AG09309 (cell line): ENCODE data around the gene FOXD4L6.
"Not testable (repeated sequence)": the region's sequence is repeated elsewhere in the genome, so short reads cannot be mapped to it uniquely, and the experiment has no call there.

Source experiments
- DNase-seq: peaks from one replicate; pipeline ENCODE4 v3.0.0-alpha.2; 2010; ENCODE audit warnings: low read depth
- H3K4me3 ChIP-seq: 2 replicates; pipeline ENCODE4 v1.5.1; 2011; ENCODE audit warnings: mild to moderate bottlenecking, low read depth, low read length, moderate library complexity; ENCODE audit not compliant: control insufficient read depth
- TF ChIP-seq, protein P1 (sequence below): IDR thresholded peaks from 2 replicates; pipeline ENCODE4 v1.5.1; 2011; ENCODE audit warnings: mild to moderate bottlenecking, low read depth, low read length, inconsistent platforms; ENCODE audit not compliant: insufficient read depth, control insufficient read depth; ENCODE audit errors: missing control alignments

Gene FOXD4L6

DNA sequence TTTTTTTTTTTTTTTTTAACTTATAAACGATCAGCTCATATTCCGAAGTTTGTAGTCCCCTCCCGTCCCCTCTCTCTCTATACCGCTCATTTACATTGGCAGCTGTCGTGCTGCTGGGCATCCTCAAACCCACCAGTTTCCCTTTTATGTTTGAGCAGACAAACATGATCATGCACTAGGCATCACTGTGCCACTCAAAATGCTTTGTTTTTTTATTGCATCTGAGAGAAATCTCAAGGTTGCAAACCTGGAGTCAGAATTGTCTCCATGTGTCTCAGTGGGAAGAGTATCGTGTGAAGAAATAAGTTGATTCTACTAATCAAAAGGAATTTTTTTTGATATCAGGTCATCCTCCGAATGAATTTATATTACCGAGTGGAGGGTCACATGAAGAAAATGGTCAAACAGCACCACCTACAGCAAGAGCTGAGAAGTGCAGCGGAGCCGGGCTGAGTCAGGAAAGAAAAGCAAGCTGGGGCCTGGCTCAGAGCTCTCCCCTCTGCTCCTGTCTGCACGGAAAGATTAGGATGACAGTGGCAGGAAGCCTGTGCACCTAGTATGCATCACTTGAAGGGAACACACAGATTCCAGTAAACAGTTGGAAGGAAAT, 39.9 kb downstream of the FOXD4L6 start:
- TF ChIP-seq, protein P1, sequence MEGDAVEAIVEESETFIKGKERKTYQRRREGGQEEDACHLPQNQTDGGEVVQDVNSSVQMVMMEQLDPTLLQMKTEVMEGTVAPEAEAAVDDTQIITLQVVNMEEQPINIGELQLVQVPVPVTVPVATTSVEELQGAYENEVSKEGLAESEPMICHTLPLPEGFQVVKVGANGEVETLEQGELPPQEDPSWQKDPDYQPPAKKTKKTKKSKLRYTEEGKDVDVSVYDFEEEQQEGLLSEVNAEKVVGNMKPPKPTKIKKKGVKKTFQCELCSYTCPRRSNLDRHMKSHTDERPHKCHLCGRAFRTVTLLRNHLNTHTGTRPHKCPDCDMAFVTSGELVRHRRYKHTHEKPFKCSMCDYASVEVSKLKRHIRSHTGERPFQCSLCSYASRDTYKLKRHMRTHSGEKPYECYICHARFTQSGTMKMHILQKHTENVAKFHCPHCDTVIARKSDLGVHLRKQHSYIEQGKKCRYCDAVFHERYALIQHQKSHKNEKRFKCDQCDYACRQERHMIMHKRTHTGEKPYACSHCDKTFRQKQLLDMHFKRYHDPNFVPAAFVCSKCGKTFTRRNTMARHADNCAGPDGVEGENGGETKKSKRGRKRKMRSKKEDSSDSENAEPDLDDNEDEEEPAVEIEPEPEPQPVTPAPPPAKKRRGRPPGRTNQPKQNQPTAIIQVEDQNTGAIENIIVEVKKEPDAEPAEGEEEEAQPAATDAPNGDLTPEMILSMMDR, result peak; percentile 32
- not testable (repeated sequence) for H3K4me3 ChIP-seq, DNase-seq

DNA sequence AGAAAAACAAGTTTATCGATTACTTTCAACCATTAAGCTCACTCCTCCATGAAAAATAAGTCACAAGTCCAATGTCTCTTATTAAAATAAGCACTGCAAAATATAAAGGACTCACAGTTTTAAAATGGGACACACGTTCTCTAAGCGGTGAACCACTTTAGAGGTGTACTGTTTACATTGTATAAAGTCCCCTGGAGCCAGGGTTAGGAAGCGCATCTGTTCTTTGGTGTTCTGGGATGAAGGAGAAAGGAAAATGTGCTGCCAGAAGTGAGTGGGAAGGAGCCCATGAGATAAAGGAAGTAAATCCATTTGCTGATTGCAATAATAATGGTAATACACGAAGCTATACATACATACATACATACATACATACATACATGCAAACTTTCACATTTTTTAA, 40.6 kb downstream of the FOXD4L6 start:
- not testable (repeated sequence) for DNase-seq, H3K4me3 ChIP-seq

DNA sequence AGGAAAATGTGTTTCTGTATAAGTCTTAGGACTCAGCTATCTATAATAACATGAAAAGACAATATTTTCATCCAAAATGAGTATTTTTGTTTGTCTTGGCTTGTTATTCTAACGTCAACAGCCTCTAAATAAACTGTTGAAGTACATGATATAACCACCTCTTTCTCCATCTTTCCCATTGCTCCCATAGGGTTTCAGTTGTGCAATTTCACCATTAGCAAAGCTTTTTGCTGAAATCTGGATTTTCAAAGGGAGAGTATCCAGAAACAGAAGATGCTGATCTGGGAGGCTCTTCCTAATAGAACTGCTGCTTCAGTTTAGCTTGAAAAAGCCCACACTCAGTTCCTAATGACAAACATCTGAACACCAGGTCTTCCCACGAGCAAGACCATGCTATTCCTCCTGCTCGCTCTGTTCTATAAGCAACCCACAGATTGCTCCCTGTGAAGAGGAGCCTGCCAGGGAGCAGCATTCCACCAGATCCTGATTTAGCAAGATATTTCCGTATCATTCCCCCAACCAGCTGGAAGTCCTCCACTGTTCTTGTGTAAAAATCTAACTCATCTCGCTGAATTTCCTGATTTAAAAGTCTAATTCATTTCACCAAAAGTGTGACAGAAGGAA, 41.2 kb downstream of the FOXD4L6 start:
- not testable (repeated sequence) for DNase-seq, H3K4me3 ChIP-seq

DNA sequence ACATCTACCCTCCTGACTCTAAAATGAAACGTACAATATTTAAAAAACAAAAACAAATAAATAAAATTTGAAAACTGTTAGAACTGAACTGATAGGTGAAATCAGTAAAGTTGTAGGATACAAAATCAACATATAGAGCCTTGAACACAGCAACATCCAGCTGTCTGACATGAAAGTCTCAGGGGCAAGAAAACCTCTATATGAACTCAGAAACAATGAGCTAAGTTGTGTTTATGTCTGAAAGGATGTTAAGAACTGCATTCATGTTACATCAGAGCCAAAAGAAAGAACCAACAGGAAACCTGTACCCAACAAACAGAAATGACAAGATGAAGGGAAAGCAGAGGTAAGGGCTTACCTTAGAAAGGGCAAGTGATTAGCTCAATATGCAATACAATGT, 41.8 kb downstream of the FOXD4L6 start:
- not testable (repeated sequence) for DNase-seq, H3K4me3 ChIP-seq

DNA sequence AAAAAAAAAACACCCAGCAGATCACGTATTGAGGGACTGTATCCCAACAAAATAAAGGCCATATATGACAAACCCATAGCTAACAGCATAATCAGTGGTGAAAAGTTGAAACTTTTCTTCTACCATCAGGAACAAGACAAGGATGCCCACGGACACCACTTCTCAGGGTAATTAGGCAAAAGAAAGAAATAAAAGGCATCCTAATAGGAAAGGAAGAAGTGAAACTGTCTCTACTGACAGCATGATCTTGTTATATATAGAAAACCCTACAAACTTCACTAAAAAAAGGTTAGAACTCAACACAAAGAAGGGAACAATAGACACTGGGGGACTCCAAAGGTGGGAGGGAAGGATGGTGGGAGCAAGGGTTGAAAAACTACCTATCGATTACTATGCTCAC, 42.3 kb downstream of the FOXD4L6 start:
- DNase-seq, H3K4me3 ChIP-seq: not testable (repeated sequence)

DNA sequence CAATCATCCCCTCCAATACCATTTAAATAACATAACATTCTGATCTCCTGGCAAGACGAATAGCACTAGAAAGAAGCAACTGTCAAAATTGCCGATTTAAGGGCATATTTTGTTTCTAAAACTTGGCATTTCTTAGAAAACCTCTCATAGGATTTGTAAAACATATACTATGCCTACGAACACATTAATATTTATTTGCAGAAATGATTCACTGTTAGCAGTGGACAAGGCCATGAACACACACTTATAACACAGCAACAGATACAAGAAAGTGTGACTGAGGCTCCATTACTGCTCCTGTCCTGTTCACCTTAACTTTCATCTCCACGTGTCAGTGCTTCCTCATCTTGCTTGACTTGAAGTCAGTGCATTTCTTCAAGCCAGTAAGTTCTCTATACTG, 46.1 kb downstream of the FOXD4L6 start:
- not testable (repeated sequence) for DNase-seq, H3K4me3 ChIP-seq

DNA sequence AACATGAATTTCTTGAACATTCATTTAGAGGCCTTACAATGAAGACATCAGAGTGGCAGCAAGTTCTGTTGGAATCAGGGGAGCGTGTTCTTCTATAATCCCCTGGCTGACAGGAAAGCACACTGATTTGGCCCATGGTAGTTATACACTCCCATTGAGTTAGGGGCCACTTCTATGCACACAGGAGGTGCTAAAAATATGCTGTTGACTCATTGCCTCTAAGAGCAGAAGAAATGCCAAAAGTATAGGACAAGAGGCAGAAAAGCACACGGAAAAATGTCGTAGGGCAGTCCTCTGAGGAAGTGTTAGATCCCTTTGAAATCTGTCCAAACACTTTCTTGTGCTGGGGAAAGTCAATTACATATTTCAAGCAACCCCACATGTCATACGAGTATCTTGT, 49.0 kb downstream of the FOXD4L6 start:
- DNase-seq, H3K4me3 ChIP-seq: not testable (repeated sequence)

DNA sequence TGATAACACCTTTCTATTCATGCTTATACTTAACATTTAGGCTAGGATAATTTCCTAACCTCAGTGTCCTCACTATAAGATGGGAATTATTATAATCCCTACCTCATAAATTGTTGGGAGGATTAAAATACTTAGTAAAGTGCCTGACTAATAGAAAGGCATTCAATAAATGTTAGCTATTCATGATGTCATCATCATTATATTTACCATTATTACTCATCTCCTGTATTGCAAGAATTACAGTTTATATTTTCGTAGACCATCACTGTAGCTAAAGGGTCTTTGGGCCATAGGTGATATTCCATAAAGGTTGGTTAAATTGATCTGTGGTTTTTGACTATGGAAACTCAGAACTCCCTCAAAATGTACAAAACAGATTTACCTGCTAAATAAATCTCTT, 50.9 kb downstream of the FOXD4L6 start:
- not testable (repeated sequence) for H3K4me3 ChIP-seq, DNase-seq
